B cell (primary cell): Measurements from ENCODE around the gene GPC2.

ENCODE experiments used
- CTCF ChIP-seq: fragments of 200-600 bp; IDR thresholded peaks from one replicate; pipeline ENCODE4 v1.8.0; 2022; ENCODE audit warnings: antibody characterized with exemption, mild to moderate bottlenecking
- EZH2 ChIP-seq: IDR thresholded peaks from 2 replicates; pipeline ENCODE4 v1.6.1; 2012; ENCODE audit warnings: borderline replicate concordance, low read depth, mild to moderate bottlenecking, moderate library complexity, low read length; ENCODE audit not compliant: insufficient read depth, poor library complexity, severe bottlenecking

- TF ChIP-seq CTCF (no peak), EZH2 (no peak)
Observed at GRCh38 chr7:100167912-100168323, 9.3 kb downstream of the GPC2 start.
